Stomach (tissue), 9 donors: Measurements from ENCODE around the gene PEX19. TPM values are rescaled to one million over a fixed set of nuclear protein-coding genes. Genes with fewer than 3 reads are reported as not detected.

Experiments used
- DNase-seq, 2 donors: peaks; one replicate each; pipeline versions ENCODE4 v3.0.0 to v3.0.0-alpha.2; 2013 to 2019
- H3K27ac ChIP-seq, 5 donors: fragments of 200-600 bp in 4 of 5; sonication (generic) in 4 of 5; one replicate each; pipeline ENCODE4 v1.5.1; 2013 to 2019; ENCODE audit warnings: mild to moderate bottlenecking in 1 of 5, moderate library complexity in 1 of 5
- H3K27me3 ChIP-seq, 3 donors: fragments of 200-600 bp; sonication (generic); one replicate each; pipeline ENCODE4 v1.5.1; 2017 to 2019; ENCODE audit warnings: mixed run types in 1 of 3
- H3K36me3 ChIP-seq, 4 donors: fragments of 200-600 bp; sonication (generic); 1 replicate in 3 of 4; 2 replicates in 1 of 4; pipeline ENCODE4 v1.5.1; 2016 to 2019
- H3K4me1 ChIP-seq, 4 donors: fragments of 200-600 bp; sonication (generic); one replicate each; pipeline ENCODE4 v1.5.1; 2016 to 2019
- H3K4me3 ChIP-seq, 4 donors: fragments of 200-600 bp; sonication (generic) in 3 of 4; one replicate each; pipeline ENCODE4 v1.5.1; 2016 to 2019; ENCODE audit warnings: mild to moderate bottlenecking in 1 of 4
- H3K9me3 ChIP-seq, 4 donors: fragments of 200-600 bp; sonication (generic); one replicate each; pipeline ENCODE4 v1.5.1; 2016 to 2019
- CTCF ChIP-seq, 7 experiments: fragments of 450-650 bp in 4 of 7; fragments of 200-600 bp in 3 of 7; sonication (generic) in 3 of 7; IDR thresholded peaks; one replicate each; pipeline ENCODE4 v1.5.1; 2016 to 2019; ENCODE audit warnings: antibody characterized with exemption in 7 of 7, control low read depth in 2 of 7, mild to moderate bottlenecking in 1 of 7
- EP300 ChIP-seq: sonication (generic); formaldehyde crosslinking; IDR thresholded peaks from one replicate; pipeline ENCODE4 v1.6.1; 2017; ENCODE audit warnings: antibody characterized with exemption
- POLR2A ChIP-seq, 4 donors: fragments of 450-650 bp; IDR thresholded peaks; one replicate each; pipeline ENCODE4 v1.6.1; 2016; ENCODE audit warnings: antibody characterized with exemption in 4 of 4, control low read depth in 2 of 4, mild to moderate bottlenecking in 1 of 4, moderate library complexity in 1 of 4
- POLR2AphosphoS5 ChIP-seq, 3 donors: sonication (generic); formaldehyde crosslinking; IDR thresholded peaks; one replicate each; pipeline ENCODE4 v1.6.1; 2016; ENCODE audit warnings: antibody characterized with exemption in 3 of 3
- WGBS, 5 donors: extraction: QIAGEN DNeasy Blood & Tissue Kit in 3 of 5; methylation state at CpG; one replicate each; pipeline versions ENCODE4 v1.1.5 to v1.1.7; 2013 to 2018; 5-methylcytosine and 5-hydroxymethylcytosine counted together
- intact Hi-C: fragments of 100-400 bp; cut with DNase I; formaldehyde crosslinking; loops from one replicate; pipeline ENCODE4 v1.15.1; 2023; ENCODE audit warnings: low total_unique reads
- polyA plus RNA-seq, 3 donors: library from polyadenylated mRNA; stranded (reverse); fragments of 200-250 nt; gene quantifications; one replicate each; pipeline ENCODE4 v1.2.3, GENCODE V29; 2013
- total RNA-seq, 5 donors: library from RNA; depleted of rRNA; stranded (reverse); fragments of >200 nt; gene quantifications; one replicate each; pipeline versions ENCODE4 v1.1.0 to v1.2.3, GENCODE V29; 2014 to 2016
- donor health status: healthy with polysubstance abuse.
- donor health status: Bipolar disorder and iron deficiency.
- donor health status: healthy.

The PEX19 gene
- total and polyA plus RNA-seq, 8 donors: 9.3 to 117 (median 27.4) TPM

- peaks cover 15 to 54% (median 43%) of the 10 kb centered on the region in 4 donors for H3K4me1 ChIP-seq
- intact Hi-C loops: no loop called here
- H3K27ac ChIP-seq: peak within 1 kb of the TSS; percentile 94 to 98 (median 97)
- H3K4me3 ChIP-seq: peak within 1 kb of the TSS; percentile 66 to 94 (median 88)
- H3K27me3 ChIP-seq: no peaks in the 10 kb centered on the region
- TF ChIP-seq EP300 (no peak), POLR2AphosphoS5 (IDR thresholded peaks at IDR 0.05) (peak; percentile 97 to 99 (median 99)), CTCF (IDR thresholded peaks at IDR 0.05) (no peak), POLR2A (IDR thresholded peaks at IDR 0.05) (peak in 3 of 4 donors; percentile 87 to 92 (median 88))
- H3K36me3 ChIP-seq: peaks cover 0 to 8% (median 2%) of the 10 kb centered on the region in 4 donors
- DNase-seq: peak; percentile 98 to 100
- H3K9me3 ChIP-seq: no peaks in the 10 kb centered on the region
- WGBS, 5 donors: 0% methylated on average over 30 to 67 of the region's 67 CpGs
These were observed 22.8 kb downstream of the PEX19 start, which contains the start of gene DCAF8 for GRCh38 chr1:160261893-160262794. Gene DCAF8, minus strand, starts transcription at chr1:160262549. Its CDS starts 18,541 bp downstream, at chr1:160244008.

GRCh38 chr1:160261556-160261892 is 23.4 kb downstream of the PEX19 start:
- TF ChIP-seq POLR2AphosphoS5 (IDR thresholded peaks at IDR 0.05): peak in 2 of 3 donors; percentile 21 to 40
- TF ChIP-seq EP300: no peak
- no peak for TF ChIP-seq POLR2A (IDR thresholded peaks at IDR 0.05)
- TF ChIP-seq CTCF (IDR thresholded peaks at IDR 0.05): no peak
- intact Hi-C loops: no loop called here

GRCh38 chr1:160260406-160261382 is 24.2 kb downstream of the PEX19 start:
- H3K4me3 ChIP-seq: peak overlapping the region; percentile 66 to 94 (median 88)
- H3K27me3 ChIP-seq: no peaks in the 10 kb centered on the region
- H3K4me1 ChIP-seq: peaks cover 27 to 68% (median 56%) of the 10 kb centered on the region in 4 donors
- intact Hi-C loops: no loop called here
- WGBS, 5 donors: 43 to 52% (median 47%) methylated on average over 6 of the region's 6 CpGs
- DNase-seq: peak in 1 of 2 donors; percentile 68
- H3K36me3 ChIP-seq: peaks cover 0 to 8% (median 2%) of the 10 kb centered on the region in 4 donors
- no peaks in the 10 kb centered on the region for H3K9me3 ChIP-seq
- peak overlapping the region; percentile 42 to 98 (median 97) for H3K27ac ChIP-seq
- TF ChIP-seq POLR2AphosphoS5 (IDR thresholded peaks at IDR 0.05) (no peak), CTCF (IDR thresholded peaks at IDR 0.05) (no peak), POLR2A (IDR thresholded peaks at IDR 0.05) (no peak), EP300 (no peak)

More at GRCh38 chr1:160261556-160261892, 23.4 kb downstream of the PEX19 start:
- Histone ChIP-seq H3K27me3 (no peaks in the 10 kb centered on the region), H3K36me3 (peaks cover 0 to 8% (median 2%) of the 10 kb centered on the region in 4 donors), H3K9me3 (no peaks in the 10 kb centered on the region), H3K27ac (peak overlapping the region; percentile 94 to 98 (median 97)), H3K4me1 (peaks cover 21 to 60% (median 49%) of the 10 kb centered on the region in 4 donors), H3K4me3 (peak overlapping the region; percentile 66 to 94 (median 88))
- 0 to 1% (median 0%) methylated on average over 8 of the region's 8 CpGs for WGBS, 5 donors
- DNase-seq: peak; percentile 45 to 87
